SKM-1 (cell line): ENCODE data around the gene MFAP4.
"Not testable (repeated sequence)": the region's sequence is repeated elsewhere in the genome, so short reads cannot be mapped to it uniquely, and the experiment has no call there.

Experiments used
- DNase-seq: peaks from one replicate; lab custom pipeline; 2025; ENCODE audit not compliant: unreplicated experiment; lab: John Stamatoyannopoulos, UW

The MFAP4 gene

GRCh38 chr17:19359151-19359550 lies 27.8 kb downstream of the MFAP4 start:
- DNase-seq, result no peak

GRCh38 chr17:19357761-19358160 lies 29.2 kb downstream of the MFAP4 start:
- DNase-seq, result no peak

- no peak for DNase-seq
Observed at GRCh38 chr17:19357351-19357750, 29.6 kb downstream of the MFAP4 start.

GRCh38 chr17:19354748-19355147 lies 32.2 kb downstream of the MFAP4 start:
- DNase-seq, result no peak

- DNase-seq, result not testable (repeated sequence)
Observed at GRCh38 chr17:19353401-19353800, 33.6 kb downstream of the MFAP4 start.

GRCh38 chr17:19348806-19349205 lies 38.2 kb downstream of the MFAP4 start:
- DNase-seq, result no peak

GRCh38 chr17:19348081-19348650 lies 38.8 kb downstream of the MFAP4 start:
- no peak for DNase-seq

- no peak for DNase-seq
Observed at GRCh38 chr17:19347323-19348080, 39.5 kb downstream of the MFAP4 start.

- no peak for DNase-seq
Observed at GRCh38 chr17:19346351-19347255, 40.4 kb downstream of the MFAP4 start.

GRCh38 chr17:19345486-19346350 lies 41.3 kb downstream of the MFAP4 start:
- DNase-seq, result no peak

- no peak for DNase-seq
Observed at GRCh38 chr17:19345067-19345460, 41.9 kb downstream of the MFAP4 start.

GRCh38 chr17:19344311-19345066 lies 42.5 kb downstream of the MFAP4 start:
- DNase-seq, result no peak

- DNase-seq, result no peak
Observed at GRCh38 chr17:19343671-19344151, 43.3 kb downstream of the MFAP4 start.

GRCh38 chr17:19343256-19343630 lies 43.7 kb downstream of the MFAP4 start:
- DNase-seq, result no peak

- DNase-seq, result no peak
Observed at GRCh38 chr17:19342611-19343255, 44.3 kb downstream of the MFAP4 start.

- no peak for DNase-seq
Observed at GRCh38 chr17:19341641-19342610, 45.1 kb downstream of the MFAP4 start.

GRCh38 chr17:19341211-19341631 lies 45.8 kb downstream of the MFAP4 start:
- no peak for DNase-seq

GRCh38 chr17:19339341-19339815 lies 47.6 kb downstream of the MFAP4 start:
- no peak for DNase-seq
